HG03520 (cell line): ENCODE results near the gene MSANTD2.

Source experiments
- ATAC-seq: cut with Tn5 transposase; IDR thresholded peaks from one replicate; pipeline ENCODE4 v1.9.1; 2021; ENCODE audit warnings: mild to moderate bottlenecking, moderate library complexity; ENCODE audit not compliant: unreplicated experiment

MSANTD2 gene

GRCh38 chr11:124738713-124739478 is 61.3 kb downstream of the MSANTD2 start:
- ATAC-seq = no peak

- ATAC-seq = no peak
These were observed 62.4 kb downstream of the MSANTD2 start for GRCh38 chr11:124737638-124738305.

GRCh38 chr11:124736736-124737135 is 63.5 kb downstream of the MSANTD2 start:
- ATAC-seq = no peak

GRCh38 chr11:124732230-124732629 is 68.0 kb downstream of the MSANTD2 start:
- no peak for ATAC-seq

- ATAC-seq = no peak
These were observed 70.6 kb downstream of the MSANTD2 start for GRCh38 chr11:124729571-124729970.

- ATAC-seq = no peak
These were observed 72.1 kb downstream of the MSANTD2 start for GRCh38 chr11:124728134-124728533.

- no peak for ATAC-seq
These were observed 72.7 kb downstream of the MSANTD2 start for GRCh38 chr11:124727474-124727873.

- ATAC-seq = no peak
These were observed 74.5 kb downstream of the MSANTD2 start for GRCh38 chr11:124725719-124726105.

GRCh38 chr11:124724979-124725718 is 75.1 kb downstream of the MSANTD2 start:
- peak; percentile 90 for ATAC-seq

- no peak for ATAC-seq
These were observed 78.0 kb downstream of the MSANTD2 start for GRCh38 chr11:124722176-124722575.

GRCh38 chr11:124719534-124719933 is 80.7 kb downstream of the MSANTD2 start:
- ATAC-seq = no peak

GRCh38 chr11:124718801-124719200 is 81.4 kb downstream of the MSANTD2 start:
- no peak for ATAC-seq

- no peak for ATAC-seq
These were observed 82.2 kb downstream of the MSANTD2 start for GRCh38 chr11:124717786-124718651.

- ATAC-seq = no peak
These were observed 82.8 kb downstream of the MSANTD2 start for GRCh38 chr11:124717421-124717785.

- ATAC-seq = no peak
These were observed 83.6 kb downstream of the MSANTD2 start for GRCh38 chr11:124716591-124716990.
